ENCODE measurements around the gene CD300C.
"Not testable (repeated sequence)": the region's sequence is repeated elsewhere in the genome, so short reads cannot be mapped to it uniquely, and the experiment has no call there.

CD300C gene

DNA sequence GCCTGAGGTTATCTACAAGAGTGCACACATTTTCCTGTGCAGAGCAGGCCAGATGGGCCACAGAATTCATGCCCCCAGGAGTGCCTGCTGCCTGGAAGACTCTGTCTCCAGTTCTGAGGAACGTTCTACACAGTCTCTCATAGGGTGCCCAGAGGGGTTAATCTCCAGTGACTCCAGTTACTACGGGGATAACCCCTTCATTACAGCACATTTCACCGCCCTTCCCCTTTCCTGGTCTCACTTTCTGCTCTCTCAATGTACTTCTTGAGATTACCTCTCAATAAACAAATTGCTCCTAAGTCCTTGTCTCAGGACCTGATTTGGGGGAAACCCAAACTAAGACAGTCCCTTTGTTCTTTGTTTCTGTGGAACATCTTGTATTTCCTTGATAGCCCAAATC lies 15.7 kb upstream of the CD300C start:
- DNase-seq (ENCODE audit: low read depth) = no peak

- no peak for DNase-seq (ENCODE audit: low read depth)
Measured at GRCh38 chr17:74558882-74559519, 13.1 kb upstream of the CD300C start.

DNA sequence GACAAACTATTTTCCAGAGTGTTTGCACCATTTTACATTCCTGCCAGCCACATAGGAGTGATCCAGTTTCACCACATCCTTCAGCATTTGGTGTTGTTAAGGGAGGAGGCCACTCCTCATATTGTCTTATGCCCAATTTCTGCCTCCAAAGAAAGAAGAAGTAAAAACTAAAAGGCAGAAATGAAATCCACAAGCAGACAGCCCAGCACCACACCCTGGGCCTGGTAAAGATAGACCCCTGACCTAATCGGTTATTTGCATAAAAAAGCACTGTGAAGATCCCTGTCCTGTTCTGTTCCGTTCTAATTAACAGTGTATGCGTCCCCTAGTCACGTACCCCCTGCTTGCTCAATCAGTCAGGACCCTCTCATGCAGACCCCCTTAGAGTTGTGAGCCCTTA lies 12.5 kb upstream of the CD300C start:
- DNase-seq (ENCODE audit: low read depth) = not testable (repeated sequence)

DNA sequence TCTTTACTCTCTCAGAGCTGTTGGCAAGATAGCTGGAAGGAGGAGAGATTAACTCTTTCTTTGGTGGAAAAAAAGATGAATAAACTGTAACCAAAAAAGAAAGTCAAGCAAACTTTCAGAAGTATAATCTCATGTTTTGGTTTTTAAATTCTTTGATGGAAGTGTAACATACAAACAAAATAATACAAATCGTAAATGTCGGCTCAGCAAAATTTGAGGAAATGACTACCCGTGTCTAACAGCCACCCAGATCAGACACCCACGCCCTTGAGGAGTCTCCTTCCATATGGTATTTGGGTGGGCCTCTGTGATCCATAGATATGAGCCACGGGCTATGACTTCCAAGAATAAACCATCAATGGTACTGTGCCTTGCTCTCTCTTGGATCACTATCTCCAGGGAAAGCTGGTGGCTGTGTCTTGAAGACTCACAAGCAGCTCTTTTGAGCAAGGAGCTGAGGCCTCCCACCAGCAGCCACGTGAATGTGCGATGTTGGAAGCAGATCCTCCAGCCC lies 9.6 kb upstream of the CD300C start:
- DNase-seq (ENCODE audit: low read depth) = no peak

DNA sequence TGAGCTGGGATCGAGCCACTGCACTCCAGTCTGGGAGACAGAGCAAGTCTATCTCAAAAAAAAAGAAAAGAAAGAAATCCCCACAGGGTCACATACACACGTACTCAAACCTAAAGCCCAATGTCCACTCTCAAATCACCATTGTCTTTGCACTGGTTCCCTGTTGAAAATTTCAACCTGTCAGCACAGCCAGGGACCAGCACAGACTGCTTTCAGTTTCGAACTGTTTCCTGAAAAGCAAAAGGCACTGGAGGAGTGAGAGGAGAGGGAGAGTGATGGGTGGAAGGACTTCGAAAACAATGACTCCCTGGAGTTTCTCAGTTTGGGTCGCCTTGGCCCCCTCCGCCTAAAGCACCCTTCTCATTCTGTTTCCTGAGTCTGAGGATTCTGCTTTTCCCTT lies 9.0 kb upstream of the CD300C start:
- DNase-seq (ENCODE audit: low read depth) = no peak

- no peak for DNase-seq (ENCODE audit: low read depth)
Measured at GRCh38 chr17:74552037-74552436, 6.1 kb upstream of the CD300C start.

GRCh38 chr17:74550602-74551001 lies 4.7 kb upstream of the CD300C start:
- no peak for DNase-seq (ENCODE audit: low read depth)

- DNase-seq (ENCODE audit: low read depth) = no peak
Measured at GRCh38 chr17:74549343-74549742, 3.4 kb upstream of the CD300C start.

GRCh38 chr17:74547736-74548135 lies 1.8 kb upstream of the CD300C start:
- no peak for DNase-seq (ENCODE audit: low read depth)

DNA sequence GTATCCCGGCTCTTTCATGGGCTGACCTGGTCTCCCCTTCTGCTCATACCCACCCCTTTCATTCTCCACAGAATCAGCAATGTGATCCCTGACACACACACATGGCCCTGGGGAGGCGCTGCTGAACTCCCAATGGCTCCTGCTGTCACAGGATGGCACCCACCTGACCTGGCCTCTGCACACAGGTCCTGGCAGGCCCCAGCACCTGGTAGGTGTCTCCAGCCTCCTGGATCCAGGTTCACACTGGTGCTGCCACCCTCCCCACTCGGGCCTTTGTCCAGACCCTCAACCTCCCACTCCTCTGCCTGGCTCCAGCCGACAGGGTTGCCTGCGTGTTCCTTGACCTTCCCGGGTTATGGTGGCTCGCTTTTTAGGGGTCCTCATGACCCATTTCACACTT lies 1.3 kb upstream of the CD300C start:
- DNase-seq (ENCODE audit: low read depth) = no peak

DNA sequence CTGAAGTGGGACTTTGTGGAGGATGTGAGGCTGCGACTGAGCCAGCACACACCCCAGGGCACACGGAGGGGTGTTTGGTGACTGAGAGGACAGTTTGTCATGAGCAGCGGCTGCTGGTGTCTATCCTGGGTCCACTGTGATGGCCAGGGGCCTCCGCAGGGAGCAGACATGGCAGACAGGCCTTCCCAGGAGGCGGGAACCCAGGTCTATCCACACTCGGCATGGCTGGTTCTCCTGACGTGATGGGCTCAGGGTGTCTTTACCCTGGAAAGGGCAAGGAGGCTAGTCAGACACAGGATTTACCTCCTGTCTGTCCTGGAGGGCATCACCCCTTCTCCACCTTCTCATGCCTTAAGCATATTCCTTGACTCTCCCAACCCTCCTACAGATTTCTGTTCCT lies 671 bp upstream of the CD300C start:
- no peak for DNase-seq (ENCODE audit: low read depth)

DNA sequence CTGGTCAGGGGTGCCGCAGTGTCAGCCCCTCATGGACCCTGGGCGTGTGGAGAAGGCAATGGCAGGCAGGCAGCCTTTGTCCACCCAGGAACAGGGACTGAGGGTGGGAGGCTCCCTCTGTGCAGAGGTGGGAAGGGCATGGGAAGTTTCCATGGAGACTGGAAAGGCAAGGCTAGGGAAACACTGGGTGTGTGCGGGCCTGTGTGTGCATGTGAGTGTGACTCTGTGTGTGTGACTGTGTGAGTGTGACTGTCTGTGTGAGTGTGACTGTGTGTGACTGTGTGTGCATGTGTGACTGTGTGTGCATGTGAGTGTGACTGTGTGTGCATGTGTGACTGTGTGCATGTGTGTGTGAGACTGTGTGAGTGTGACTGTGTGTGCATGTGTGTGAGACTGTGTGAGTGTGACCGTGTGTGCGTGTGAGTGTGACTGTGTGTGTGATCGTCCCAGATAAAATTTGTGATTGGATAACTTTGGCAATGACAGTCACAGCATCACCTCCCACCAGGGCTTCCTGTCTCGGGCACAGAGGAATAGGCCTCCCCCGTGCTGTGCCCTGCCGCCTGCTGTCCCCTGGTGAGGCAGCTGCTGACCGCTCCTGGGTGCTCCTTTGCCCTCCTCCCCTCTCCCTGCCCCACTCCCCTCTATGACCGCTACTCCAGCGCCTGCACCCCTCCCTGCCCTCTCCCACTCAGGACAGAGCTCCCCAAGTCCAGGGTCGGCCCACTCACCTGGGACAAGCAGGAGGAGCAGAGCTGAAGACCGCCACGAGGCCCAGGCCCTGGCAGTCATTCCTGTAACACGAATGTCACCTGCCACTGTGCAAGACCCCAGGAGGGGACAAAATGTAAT lies 698 bp downstream of the CD300C start:
- DNase-seq (ENCODE audit: low read depth) = no peak

DNA sequence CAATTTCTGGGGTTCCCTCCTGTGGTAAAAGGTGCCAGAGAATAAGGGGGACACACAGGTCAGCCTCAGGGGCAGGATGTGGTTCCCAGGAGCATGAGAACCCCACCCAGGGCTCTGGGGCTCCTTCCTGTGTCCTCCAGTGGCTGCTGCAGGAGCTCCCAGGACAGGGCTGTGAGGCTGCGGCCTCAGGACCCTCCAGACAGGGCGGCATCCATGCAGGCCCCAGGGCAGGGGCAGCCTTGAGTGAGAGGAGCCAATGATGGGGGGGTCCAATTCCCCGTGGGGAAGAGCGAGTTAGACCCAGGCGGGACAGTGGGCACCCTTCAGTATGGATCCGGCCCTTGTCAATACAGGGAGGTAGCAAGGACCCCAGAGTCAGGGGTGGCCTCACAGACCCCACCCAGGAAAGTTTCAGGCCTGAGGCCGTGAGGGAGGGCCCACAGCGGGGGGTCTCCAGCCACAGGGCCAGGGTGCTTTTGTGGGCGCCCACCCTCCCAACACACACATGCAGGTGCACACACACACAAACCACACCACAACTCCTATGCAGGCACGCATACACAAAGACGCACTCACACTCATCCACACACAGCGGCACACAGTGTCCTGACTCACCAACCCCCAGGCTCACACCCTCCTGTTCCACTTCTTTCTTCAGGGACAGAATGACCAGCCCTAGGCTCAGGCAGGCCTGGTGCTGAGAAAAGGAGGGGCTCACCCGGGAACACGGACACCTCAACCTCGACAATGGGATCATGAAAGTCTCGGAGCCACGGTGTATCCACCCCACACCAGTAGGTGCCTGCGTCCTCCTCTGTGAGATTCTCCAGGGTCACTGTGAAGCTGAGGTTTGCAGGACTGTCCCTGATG lies 1.8 kb downstream of the CD300C start:
- DNase-seq (ENCODE audit: low read depth) = no peak

- no peak for DNase-seq (ENCODE audit: low read depth)
Measured at GRCh38 chr17:74543406-74543805, 2.5 kb downstream of the CD300C start.

DNA sequence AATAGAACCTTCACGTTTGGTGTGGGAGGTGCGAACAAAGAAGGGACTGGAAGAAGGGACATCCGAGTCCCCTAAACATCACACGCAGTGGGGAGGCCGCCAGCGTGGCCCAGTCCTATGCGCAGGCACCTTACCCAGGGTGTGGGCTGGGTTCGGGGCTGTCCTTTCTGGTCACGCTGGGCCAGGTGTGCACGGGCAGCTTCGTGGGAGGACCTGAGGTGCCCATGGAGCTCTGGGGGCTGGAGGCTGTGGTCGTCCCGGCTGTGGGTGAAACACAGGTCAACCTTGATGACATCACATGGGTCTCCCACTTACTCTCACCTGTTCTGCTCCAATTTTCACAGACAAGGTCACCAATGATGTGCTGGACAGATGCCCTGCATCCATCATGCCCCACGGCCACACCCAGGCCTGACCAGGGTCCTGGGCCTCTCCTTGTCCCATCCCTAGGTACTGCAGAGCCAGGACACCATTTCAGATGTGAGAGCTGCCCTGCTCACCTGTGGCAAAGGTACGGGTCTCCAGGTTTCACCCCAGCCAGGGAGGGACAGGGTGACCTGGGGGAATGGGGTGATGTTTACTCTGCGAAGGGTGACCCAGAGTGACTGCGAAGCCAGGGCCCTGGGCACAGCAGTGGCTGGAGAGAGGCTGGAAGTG lies 3.1 kb downstream of the CD300C start:
- no peak for DNase-seq (ENCODE audit: low read depth)

GRCh38 chr17:74542166-74542565 lies 3.7 kb downstream of the CD300C start:
- DNase-seq (ENCODE audit: low read depth) = no peak

DNA sequence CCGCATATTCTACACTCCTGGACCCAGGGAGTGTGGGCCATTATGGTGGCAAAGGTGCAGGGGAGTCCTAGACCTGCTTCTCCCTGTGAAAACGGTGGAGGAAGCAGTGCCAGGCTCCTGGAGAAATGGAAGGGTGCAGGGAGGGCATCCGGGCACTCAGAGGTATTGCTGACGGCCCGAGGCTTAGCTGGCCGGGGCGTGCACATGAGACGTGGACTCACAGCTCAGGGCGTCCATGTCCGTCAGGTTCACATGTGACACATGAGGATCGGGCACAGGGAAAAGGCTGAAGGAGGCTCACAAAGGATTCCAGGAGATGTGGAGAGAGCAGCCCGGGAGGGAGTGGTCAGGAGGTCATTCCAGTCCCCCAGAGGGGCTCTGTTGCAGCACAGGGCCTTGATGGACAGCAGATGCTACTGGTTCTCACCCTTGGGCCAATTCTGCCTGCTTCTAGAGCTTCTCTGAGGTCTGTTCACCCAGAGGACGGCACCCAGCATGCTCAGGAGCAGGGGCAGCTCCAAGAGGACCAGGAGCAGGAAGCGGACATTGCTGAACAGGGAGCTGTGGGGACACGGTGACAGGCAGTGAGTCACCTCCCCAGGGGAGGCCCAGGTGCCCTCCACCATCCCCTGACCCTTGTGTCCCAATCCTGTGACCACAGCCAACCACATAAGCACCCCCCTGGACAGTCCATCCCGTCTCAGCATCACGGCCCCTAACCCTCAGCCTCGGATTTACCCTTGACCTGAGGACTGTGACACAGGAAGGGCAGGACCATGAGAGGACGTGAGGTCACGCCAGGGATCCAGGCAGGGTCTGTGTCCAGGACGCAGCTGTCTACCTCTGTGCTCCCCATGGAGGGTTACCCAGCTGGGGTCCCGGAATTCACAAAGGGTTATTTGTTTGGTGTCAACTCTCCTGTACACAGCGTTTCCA lies 4.5 kb downstream of the CD300C start:
- no peak for DNase-seq (ENCODE audit: low read depth)

DNA sequence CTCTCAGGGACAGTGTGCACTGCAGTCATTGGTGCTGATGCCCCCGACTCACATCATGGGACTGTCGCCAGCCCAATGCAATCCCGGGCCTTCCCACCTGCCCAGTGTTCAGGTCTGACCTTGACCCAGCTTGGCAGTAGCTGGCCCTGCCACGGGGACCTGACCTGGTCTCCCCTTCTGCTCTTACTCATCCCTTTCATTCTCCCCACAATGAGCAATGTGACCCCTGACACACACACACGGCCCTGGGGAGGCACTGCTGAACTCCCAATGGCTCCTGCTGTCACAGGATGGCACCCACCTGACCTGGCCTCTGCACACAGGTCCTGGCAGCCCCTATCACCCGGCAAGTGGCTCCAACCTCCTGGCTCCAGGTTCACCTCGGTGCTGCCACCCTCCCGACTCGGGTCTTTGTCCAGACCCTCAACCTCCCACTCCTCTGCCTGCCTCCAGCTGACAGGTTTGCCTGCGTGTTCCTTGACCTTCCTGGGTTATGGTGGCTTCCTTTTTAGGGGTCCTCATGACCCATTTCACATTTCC lies 6.6 kb downstream of the CD300C start:
- DNase-seq (ENCODE audit: low read depth) = no peak

DNA sequence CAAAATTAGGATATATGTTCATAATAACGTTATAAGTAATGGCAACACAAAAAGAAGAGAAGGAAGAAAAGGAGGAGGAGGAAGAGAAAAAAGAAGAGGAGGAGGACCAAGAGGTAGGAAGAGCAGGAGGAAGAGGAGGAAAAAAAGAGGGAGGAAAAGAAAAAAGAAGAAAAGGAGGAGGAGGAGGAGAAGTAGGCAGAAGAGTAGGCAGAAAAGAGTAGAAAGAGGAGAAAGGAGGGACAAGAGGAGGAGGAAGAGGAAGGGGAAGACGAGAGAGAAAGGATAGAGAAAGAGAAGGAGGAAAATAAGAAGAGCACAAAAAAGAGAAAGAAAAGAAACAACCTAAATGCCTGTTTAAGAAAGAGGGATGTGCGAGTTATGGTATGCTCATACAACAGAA lies 9.0 kb downstream of the CD300C start:
- no peak for DNase-seq (ENCODE audit: low read depth)

- no peak for DNase-seq (ENCODE audit: low read depth)
Measured at GRCh38 chr17:74532115-74532514, 13.8 kb downstream of the CD300C start.

All from stimulated activated CD8-positive, alpha-beta memory T cell treated with anti-CD3 and anti-CD28 coated beads, Interleukin-15, amount 100 ng/mL, for 1 hour (primary cell).